Thyroid gland (tissue), 4 donors: Measurements from ENCODE around the gene GNPDA1. TPM values are rescaled to one million over a fixed set of nuclear protein-coding genes. Genes with fewer than 3 reads are reported as not detected.

Experiments
- DNase-seq, 2 donors: peaks; one replicate each; pipeline ENCODE4 v3.0.0-alpha.2; 2019
- H3K27ac ChIP-seq, 3 donors: fragments of 200-600 bp; sonication (generic); 1 replicate in 2 of 3; 2 replicates in 1 of 3; pipeline ENCODE4 v1.5.1; 2016 to 2019; ENCODE audit warnings: mild to moderate bottlenecking in 1 of 3, moderate library complexity in 1 of 3
- H3K27me3 ChIP-seq: fragments of 200-600 bp; sonication (generic); one replicate; pipeline ENCODE4 v1.5.1; 2019
- H3K36me3 ChIP-seq, 2 donors: fragments of 200-600 bp; sonication (generic); one replicate each; pipeline ENCODE4 v1.5.1; 2016 to 2019
- H3K4me1 ChIP-seq, 2 donors: fragments of 200-600 bp; sonication (generic); one replicate each; pipeline ENCODE4 v1.5.1; 2017 to 2019
- H3K4me3 ChIP-seq, 3 donors: fragments of 200-600 bp; sonication (generic); replicated peaks in 1 of 3; 1 replicate in 2 of 3; 2 replicates in 1 of 3; pipeline ENCODE4 v1.5.1; 2016; ENCODE audit warnings: mild to moderate bottlenecking in 1 of 3
- H3K9me3 ChIP-seq: fragments of 200-600 bp; sonication (generic); one replicate; pipeline ENCODE4 v1.5.1; 2017
- POLR2A ChIP-seq, 2 donors: fragments of 450-650 bp; IDR thresholded peaks; one replicate each; pipeline ENCODE4 v1.6.1; 2017; ENCODE audit warnings: antibody characterized with exemption in 2 of 2, mild to moderate bottlenecking in 2 of 2, moderate library complexity in 1 of 2
- WGBS, 2 donors: methylation state at CpG; one replicate each; pipeline ENCODE4 v1.1.5; 2017; 5-methylcytosine and 5-hydroxymethylcytosine counted together
- intact Hi-C: fragments of 100-400 bp; cut with DNase I; formaldehyde crosslinking; loops from one replicate; pipeline ENCODE4 v1.15.1; 2023
- total RNA-seq, 4 donors: library from RNA; depleted of rRNA; stranded (reverse); fragments of >200 nt; gene quantifications; one replicate each; pipeline ENCODE4 v1.2.3, GENCODE V29; 2016
- TF ChIP-seq, protein P1 (sequence below), 6 experiments: fragments of 200-600 bp in 3 of 6; fragments of 450-650 bp in 3 of 6; sonication (generic) in 3 of 6; IDR thresholded peaks; one replicate each; pipeline ENCODE4 v1.5.1; 2016 to 2019; ENCODE audit warnings: antibody characterized with exemption in 6 of 6, mild to moderate bottlenecking in 2 of 6, inconsistent platforms in 1 of 6, moderate library complexity in 1 of 6

GNPDA1 gene
- 10 to 100 TPM; 28.8 to 56.3 (median 45.8) TPM for total RNA-seq

DNA sequence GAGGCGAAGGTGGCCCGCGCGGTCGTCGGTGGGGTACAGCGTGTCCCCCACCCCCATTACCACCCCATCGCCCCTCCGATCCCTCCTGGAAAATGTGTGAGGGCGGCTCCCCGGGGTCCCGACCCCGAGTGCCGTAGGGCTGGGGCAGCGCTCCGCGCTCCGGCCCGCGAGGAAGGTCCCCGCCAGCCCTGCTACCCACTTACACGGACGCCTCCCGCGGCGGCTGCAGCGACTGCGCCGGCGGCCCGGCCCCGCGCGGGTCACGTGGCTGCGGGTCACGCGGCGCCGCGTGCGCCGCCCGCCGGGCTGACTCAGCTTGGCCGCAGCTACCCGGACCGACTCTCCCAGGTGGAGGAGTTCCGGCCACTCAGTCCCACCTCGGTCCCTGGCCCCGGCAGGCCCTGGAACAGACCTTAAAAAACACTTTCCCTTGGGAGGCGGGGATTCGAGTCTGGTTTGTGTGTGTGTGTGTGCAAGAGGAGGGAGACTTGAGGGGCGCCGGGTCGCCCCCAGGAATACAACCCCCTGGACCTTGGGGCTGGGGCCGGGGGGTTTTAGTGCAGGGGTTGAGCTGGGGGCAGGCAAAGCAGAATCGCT lies at the start of gene GNPDA1:
Gene GNPDA1, minus strand, starts transcription at position 236 of the 597 bp plus-strand sequence. CDS start 992 bp downstream, outside the sequence.
- Histone ChIP-seq H3K36me3 (peaks cover 0 to under 1% of the 10 kb centered on the region in 2 donors), H3K27ac (peak within 1 kb of the TSS; percentile 80 to 90 (median 88)), H3K4me1 (peaks cover 16 to 32% of the 10 kb centered on the region in 2 donors), H3K27me3 (no peaks in the 10 kb centered on the region), H3K4me3 (peak within 1 kb of the TSS in 2 of 3 donors; percentile 44 to 62), H3K9me3 (no peaks in the 10 kb centered on the region)
- peak in 1 of 2 donors; percentile 94 for TF ChIP-seq POLR2A (IDR thresholded peaks at IDR 0.05)
- TF ChIP-seq, protein P1, sequence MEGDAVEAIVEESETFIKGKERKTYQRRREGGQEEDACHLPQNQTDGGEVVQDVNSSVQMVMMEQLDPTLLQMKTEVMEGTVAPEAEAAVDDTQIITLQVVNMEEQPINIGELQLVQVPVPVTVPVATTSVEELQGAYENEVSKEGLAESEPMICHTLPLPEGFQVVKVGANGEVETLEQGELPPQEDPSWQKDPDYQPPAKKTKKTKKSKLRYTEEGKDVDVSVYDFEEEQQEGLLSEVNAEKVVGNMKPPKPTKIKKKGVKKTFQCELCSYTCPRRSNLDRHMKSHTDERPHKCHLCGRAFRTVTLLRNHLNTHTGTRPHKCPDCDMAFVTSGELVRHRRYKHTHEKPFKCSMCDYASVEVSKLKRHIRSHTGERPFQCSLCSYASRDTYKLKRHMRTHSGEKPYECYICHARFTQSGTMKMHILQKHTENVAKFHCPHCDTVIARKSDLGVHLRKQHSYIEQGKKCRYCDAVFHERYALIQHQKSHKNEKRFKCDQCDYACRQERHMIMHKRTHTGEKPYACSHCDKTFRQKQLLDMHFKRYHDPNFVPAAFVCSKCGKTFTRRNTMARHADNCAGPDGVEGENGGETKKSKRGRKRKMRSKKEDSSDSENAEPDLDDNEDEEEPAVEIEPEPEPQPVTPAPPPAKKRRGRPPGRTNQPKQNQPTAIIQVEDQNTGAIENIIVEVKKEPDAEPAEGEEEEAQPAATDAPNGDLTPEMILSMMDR (IDR thresholded peaks at IDR 0.05): peak in 3 of 6 experiments; percentile 39 to 42 (median 41)
- WGBS, 2 donors: 1 to 2% methylated on average over 11 to 29 of the region's 58 CpGs
- peak; percentile 87 to 89 for DNase-seq
- intact Hi-C loops: no loop called here

DNA sequence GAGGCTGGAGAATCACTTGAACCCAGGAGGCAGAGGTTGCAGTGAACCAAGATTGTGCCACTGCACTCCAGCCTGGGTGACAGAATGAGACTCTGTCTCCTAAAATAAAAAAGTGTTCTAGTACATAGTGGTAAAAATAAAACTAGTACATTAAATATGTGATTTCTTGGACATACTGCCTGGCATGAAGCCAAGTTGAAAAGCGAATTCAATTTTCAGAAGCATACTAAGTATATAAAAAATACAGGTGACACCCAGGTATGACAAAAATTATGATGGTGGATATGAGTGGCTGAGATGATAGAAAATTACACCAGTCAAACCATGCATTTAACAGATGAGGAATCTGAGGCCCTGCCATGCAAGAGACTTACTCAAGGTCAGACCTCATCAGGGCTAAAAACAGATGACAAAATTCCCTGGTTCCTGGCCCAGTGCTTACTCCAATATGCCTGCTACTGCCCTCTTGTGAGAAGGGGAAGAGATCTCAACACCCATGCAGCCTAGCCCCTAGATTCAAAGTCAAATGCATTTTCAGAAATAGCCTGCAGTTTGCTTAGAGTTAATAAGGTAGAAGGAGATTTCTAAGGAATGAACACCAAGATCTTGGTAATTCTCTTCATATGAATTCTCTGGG lies 46.6 kb upstream of the GNPDA1 start:
- WGBS, 2 donors: 84 to 88% methylated on average over 1 of the region's 1 CpG
- no peak for DNase-seq
- intact Hi-C loops: no loop called here
- Histone ChIP-seq H3K4me1 (peaks cover 12 to 16% of the 10 kb centered on the region in 2 donors), H3K27me3 (no peaks in the 10 kb centered on the region), H3K36me3 (no peaks in the 10 kb centered on the region), H3K27ac (no peak overlapping the region), H3K9me3 (no peaks in the 10 kb centered on the region), H3K4me3 (no peak overlapping the region)
- TF ChIP-seq, protein P1 (IDR thresholded peaks at IDR 0.05): no peak
- TF ChIP-seq POLR2A (IDR thresholded peaks at IDR 0.05): no peak

DNA sequence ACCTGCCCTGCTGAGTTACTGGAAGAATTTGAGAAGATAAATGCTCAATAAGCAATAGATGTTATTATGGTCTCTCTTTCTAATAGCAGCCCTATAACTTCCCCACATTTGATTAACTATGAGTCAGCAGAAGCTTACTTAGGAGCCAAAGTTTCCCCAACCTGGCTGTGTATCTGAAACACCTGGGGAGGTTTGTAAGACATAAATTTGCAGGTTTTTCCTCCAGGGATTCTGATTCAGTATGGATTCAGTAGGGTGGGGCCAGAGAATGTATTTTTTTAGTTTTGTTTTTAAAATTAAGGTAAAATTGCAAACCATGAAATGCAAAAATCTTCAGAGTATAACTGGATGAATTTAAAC lies 44.9 kb upstream of the GNPDA1 start:
- DNase-seq: no peak
- H3K4me1 ChIP-seq: peaks cover 3 to 18% of the 10 kb centered on the region in 2 donors

DNA sequence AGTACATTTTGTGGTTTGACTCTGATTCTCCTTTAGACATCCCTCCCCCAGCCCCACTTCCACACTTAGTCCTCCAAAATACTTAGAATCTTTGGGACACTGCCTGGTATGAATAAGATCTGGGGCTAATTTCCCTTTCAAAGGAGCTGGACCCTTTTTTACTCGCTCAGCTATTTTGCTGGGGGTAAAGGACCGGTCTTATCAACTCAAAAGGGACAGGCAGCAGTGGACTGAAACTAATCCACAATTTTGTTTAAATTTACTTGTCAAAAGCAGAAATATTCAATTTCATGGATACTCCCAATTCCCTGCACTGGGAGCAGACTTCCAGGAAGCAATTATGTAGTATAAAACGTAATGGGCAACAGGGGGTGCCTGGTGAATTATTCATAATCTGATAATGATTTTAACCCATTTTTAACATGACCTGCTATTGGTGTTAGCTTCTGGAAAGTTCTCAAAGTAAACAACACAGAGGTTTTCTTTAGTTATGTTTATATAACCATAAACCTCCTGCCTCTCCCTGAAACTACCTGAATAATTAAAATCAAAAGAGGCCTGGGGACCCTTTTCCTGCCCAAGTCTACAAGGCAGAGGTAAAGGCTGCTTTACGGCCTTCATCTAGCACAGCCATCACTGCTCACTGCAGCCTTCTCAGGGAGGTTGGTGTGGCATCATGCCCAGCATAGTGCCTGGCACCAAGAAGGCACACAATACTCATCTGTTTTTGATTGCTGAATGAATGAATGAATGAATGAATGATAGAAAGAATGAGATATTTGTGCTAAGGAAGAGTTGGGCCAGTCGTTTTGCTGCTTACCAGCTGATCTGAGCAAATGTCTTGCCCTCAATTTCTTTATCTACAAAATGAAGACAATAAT lies 44.2 kb upstream of the GNPDA1 start:
- WGBS, 2 donors: 80 to 83% methylated on average over 5 of the region's 5 CpGs
- intact Hi-C loops: no loop called here
- TF ChIP-seq POLR2A (IDR thresholded peaks at IDR 0.05): no peak
- TF ChIP-seq, protein P1 (IDR thresholded peaks at IDR 0.05): no peak
- Histone ChIP-seq H3K9me3 (no peaks in the 10 kb centered on the region), H3K4me1 (peaks cover 3 to 18% of the 10 kb centered on the region in 2 donors), H3K36me3 (no peaks in the 10 kb centered on the region), H3K27me3 (no peaks in the 10 kb centered on the region), H3K4me3 (no peak overlapping the region), H3K27ac (no peak overlapping the region)
- no peak for DNase-seq

More for the DNA sequence above, 44.9 kb upstream of the GNPDA1 start:
- TF ChIP-seq, protein P1 (IDR thresholded peaks at IDR 0.05): no peak
- no peak for TF ChIP-seq POLR2A (IDR thresholded peaks at IDR 0.05)
- H3K4me3 ChIP-seq: no peak overlapping the region
- intact Hi-C loops: no loop called here
- no peaks in the 10 kb centered on the region for H3K36me3 ChIP-seq
- no peak overlapping the region for H3K27ac ChIP-seq
- no peaks in the 10 kb centered on the region for H3K9me3 ChIP-seq
- H3K27me3 ChIP-seq: no peaks in the 10 kb centered on the region
